KOPT-K1 (cell line): ENCODE data around the gene EYS.

Experiments
- H3K27ac ChIP-seq: fragments of 200-600 bp; sonication (generic); 2 replicates; pipeline ENCODE4 v1.5.1; 2016; ENCODE audit warnings: antibody characterized with exemption, mild to moderate bottlenecking, low read depth, low read length; ENCODE audit not compliant: poor library complexity, severe bottlenecking
- H3K36me3 ChIP-seq: fragments of 200-600 bp; sonication (generic); 2 replicates; pipeline ENCODE4 v1.5.1; 2017; ENCODE audit warnings: antibody characterized with exemption, mild to moderate bottlenecking, low read length, moderate library complexity; ENCODE audit not compliant: insufficient read depth
- H3K9me3 ChIP-seq: fragments of 200-600 bp; sonication (generic); 2 replicates; pipeline ENCODE4 v1.5.1; 2017; ENCODE audit warnings: antibody characterized with exemption, low read length, mild to moderate bottlenecking; ENCODE audit not compliant: insufficient read depth, poor library complexity, severe bottlenecking

The EYS gene

GRCh38 chr6:64908104-64908503, 798.9 kb downstream of the EYS start:
- H3K27ac ChIP-seq: no peak overlapping the region
- no peaks in the 10 kb centered on the region for H3K9me3 ChIP-seq
- no peaks in the 10 kb centered on the region for H3K36me3 ChIP-seq

- H3K27ac ChIP-seq: no peak overlapping the region
- H3K9me3 ChIP-seq: no peaks in the 10 kb centered on the region
- H3K36me3 ChIP-seq: no peaks in the 10 kb centered on the region
These were observed 802.4 kb downstream of the EYS start for GRCh38 chr6:64904616-64905015.

GRCh38 chr6:64902596-64902995, 804.4 kb downstream of the EYS start:
- Histone ChIP-seq H3K36me3 (no peaks in the 10 kb centered on the region), H3K9me3 (no peaks in the 10 kb centered on the region), H3K27ac (no peak overlapping the region)

GRCh38 chr6:64896939-64897338, 810.1 kb downstream of the EYS start:
- Histone ChIP-seq H3K36me3 (no peaks in the 10 kb centered on the region), H3K9me3 (no peaks in the 10 kb centered on the region)

DNA sequence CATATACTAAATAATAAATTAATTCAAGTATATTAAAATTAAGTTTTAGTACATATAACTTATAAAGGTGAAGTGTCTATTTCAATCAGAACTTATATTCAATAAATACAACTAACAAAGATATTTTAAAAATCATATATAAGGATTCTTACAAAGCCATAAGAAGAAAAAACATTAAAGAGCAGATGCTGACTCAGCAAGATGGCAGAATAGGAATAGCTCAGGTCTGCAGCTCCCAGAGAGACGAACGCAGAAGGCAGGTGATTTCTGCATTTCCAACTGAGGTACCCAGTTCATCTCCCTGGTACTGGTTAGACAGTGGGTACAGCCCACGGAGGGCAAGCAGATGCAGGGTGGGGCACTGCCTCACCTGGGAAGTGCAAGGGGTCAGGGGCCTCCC, 811.1 kb downstream of the EYS start:
- H3K36me3 ChIP-seq: no peaks in the 10 kb centered on the region
- H3K9me3 ChIP-seq: no peaks in the 10 kb centered on the region
- H3K27ac ChIP-seq: no peak overlapping the region

More at GRCh38 chr6:64896939-64897338, 810.1 kb downstream of the EYS start:
- H3K27ac ChIP-seq: no peak overlapping the region

- no peak overlapping the region for H3K27ac ChIP-seq
- no peaks in the 10 kb centered on the region for H3K36me3 ChIP-seq
- no peaks in the 10 kb centered on the region for H3K9me3 ChIP-seq
These were observed 816.4 kb downstream of the EYS start for GRCh38 chr6:64890609-64891008.

GRCh38 chr6:64889144-64889543, 817.9 kb downstream of the EYS start:
- Histone ChIP-seq H3K36me3 (no peaks in the 10 kb centered on the region), H3K9me3 (no peaks in the 10 kb centered on the region), H3K27ac (no peak overlapping the region)

DNA sequence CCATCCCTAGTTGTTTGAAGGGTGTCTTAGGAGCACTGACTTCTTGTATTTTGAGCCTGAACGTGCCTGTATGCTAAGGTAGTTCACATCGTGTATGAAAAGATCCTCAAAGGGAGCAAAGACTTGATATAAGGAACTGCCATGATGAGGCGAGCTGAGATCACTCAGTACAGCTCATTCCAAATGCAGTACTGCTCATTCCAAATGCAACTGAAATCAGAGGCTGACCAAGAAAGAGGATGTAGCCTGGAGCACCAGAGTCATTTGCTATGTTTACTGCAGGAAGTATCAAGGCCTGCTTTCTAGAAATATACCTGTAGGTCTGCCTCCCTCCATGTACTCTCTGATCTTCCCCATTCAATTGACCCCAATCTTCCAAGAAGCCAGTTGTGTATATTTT, 832.2 kb downstream of the EYS start:
- H3K27ac ChIP-seq: no peak overlapping the region
- no peaks in the 10 kb centered on the region for H3K9me3 ChIP-seq
- H3K36me3 ChIP-seq: no peaks in the 10 kb centered on the region

GRCh38 chr6:64872633-64873032, 834.4 kb downstream of the EYS start:
- Histone ChIP-seq H3K27ac (no peak overlapping the region), H3K9me3 (no peaks in the 10 kb centered on the region)

DNA sequence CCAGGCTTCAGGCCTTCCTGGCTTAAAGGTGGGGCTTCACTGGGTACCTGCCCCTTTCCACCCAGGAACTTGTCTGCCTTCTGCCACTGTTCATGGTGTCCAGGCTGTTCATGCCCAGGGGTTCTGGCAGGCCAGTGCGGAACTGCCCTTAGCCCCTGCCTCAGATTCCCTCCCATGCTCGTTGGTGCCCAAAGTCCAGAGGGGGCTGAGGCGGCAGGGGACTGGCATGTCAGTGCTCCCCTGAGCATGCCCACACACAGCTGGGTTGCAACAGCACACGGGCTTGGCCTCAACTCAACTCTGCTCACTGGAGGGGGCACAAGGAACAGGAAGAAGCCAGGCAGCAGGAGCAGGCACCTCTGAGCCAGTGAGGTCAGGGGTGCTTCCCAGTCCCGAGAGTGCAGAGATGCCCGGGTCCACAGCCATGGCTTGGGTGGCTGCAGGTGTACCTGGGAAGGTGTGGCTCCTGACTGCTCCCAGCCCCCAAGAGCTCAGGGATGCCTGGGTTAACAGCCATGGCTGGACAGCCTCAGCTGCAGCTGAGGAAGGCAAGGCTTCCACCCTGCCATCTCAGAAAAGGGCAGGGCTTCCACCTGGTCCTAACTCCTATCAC, 845.9 kb downstream of the EYS start:
- no peaks in the 10 kb centered on the region for H3K9me3 ChIP-seq
- H3K27ac ChIP-seq: no peak overlapping the region
- no peaks in the 10 kb centered on the region for H3K36me3 ChIP-seq

More at GRCh38 chr6:64872633-64873032, 834.4 kb downstream of the EYS start:
- no peaks in the 10 kb centered on the region for H3K36me3 ChIP-seq

DNA sequence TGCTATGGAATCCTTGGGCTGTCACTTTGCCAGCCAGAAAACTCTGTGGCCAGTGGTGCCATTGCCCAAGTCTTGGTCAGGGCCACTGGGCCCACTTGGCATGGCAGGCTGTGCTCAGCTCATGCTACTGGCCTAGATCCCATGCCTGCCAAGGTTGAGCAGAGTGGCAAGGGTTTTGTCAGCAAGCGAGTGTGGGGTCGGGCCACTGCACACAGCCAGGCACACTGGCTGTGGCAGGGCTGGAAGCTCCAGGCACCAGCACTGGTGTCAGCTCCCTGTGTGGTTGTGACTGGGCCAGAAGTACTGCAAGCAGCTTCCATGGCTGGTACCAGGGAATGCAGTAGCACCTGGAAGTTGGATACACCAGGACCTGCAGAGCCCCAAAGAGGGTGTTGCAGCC, 846.8 kb downstream of the EYS start:
- Histone ChIP-seq H3K9me3 (no peaks in the 10 kb centered on the region), H3K27ac (no peak overlapping the region), H3K36me3 (no peaks in the 10 kb centered on the region)

DNA sequence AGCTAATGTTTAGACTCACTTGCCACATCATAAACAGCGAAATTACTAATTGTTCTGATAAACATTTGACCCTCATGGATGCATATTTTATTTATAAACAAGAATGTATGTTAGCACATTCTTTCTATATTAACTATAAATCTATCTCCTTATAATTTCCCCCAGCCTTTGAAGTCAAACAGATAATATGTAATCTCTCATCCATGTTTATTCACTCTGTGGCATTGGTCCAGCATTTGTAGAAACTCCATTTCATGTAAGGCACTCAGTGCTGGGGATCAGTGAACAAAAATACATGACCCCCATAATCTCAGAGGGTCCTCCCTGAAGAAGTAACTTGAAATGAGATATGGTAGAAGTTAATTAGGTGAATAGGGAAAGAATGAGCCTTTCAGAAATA, 856.9 kb downstream of the EYS start:
- Histone ChIP-seq H3K36me3 (no peaks in the 10 kb centered on the region), H3K9me3 (no peaks in the 10 kb centered on the region), H3K27ac (no peak overlapping the region)

DNA sequence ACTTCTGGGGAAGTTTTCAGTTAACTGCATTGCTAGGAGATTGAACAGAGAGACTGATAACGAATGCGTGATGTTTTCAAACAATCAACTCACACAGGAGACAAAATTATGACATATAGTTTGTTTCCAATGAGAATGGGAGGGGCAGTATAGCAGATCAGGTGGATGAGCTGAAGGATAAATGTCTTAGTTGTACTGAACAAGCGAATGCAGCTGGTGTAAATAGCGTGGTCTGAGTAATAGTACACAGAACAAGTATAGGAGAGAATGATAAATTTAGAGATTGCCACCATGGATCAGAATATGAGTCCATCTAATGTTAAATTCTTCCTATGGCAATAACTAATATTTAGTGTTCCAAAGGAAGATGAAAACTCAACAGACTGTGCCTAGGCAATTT, 858.6 kb downstream of the EYS start:
- Histone ChIP-seq H3K9me3 (no peaks in the 10 kb centered on the region), H3K36me3 (no peaks in the 10 kb centered on the region), H3K27ac (no peak overlapping the region)

DNA sequence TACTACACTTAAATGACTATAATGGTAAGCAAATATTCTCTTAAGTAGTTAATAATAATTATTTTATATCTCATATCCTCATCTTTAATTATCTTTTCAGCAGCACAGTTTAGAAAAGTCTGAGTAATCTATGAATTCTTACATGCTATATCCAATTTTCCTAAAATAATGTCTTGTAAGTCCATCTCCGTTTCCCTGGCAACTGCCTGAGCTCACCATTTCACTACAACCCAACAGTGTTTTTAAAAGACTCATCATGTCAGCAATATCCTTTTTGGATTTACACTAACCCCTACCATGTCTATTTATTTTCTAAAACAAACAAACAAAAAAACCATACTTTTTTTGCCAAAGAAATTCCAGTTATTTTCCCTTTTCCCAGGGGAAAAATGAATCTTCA, 859.6 kb downstream of the EYS start:
- no peaks in the 10 kb centered on the region for H3K36me3 ChIP-seq
- H3K27ac ChIP-seq: no peak overlapping the region
- no peaks in the 10 kb centered on the region for H3K9me3 ChIP-seq

DNA sequence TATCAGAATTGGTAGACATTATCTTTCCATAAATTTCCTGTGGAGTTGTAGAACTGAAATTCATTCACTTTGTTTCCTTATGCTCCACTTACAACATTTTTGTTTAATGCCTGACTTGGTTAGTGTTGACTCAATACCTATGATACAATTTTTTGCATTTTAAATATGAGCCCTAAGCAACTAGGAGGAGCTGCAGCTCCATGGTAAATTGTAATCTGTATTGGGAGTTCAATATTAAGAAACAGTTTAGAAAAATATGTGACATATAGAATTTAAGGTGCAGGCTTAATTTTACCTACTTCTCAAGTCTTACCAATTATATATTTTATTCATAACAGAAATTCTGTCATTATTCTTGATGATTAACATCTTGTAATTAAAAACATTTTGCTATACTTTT, 868.3 kb downstream of the EYS start:
- no peaks in the 10 kb centered on the region for H3K36me3 ChIP-seq
- no peak overlapping the region for H3K27ac ChIP-seq
- no peaks in the 10 kb centered on the region for H3K9me3 ChIP-seq

DNA sequence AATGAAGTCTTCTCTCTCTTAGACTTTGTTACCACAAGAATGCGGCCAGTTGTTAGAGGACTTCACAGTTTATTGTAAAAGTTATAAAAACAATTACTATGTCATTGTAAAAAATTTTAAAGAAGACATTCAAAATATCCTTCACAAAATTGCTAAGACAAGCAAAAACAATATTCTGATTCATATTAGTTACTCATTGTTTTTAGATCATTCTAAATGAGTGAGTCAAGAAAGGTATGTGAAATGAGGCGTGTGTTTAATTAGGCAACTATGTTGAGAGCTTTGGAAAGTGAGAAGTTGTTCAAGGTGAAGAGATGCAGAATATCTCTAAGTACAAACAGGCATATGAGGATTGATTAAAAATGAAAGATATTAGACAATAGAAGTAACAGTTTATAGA, 875.3 kb downstream of the EYS start:
- Histone ChIP-seq H3K27ac (no peak overlapping the region), H3K36me3 (no peaks in the 10 kb centered on the region), H3K9me3 (no peaks in the 10 kb centered on the region)
